Panc1 (cell line): ENCODE data around the gene DOK7.

Experiments
- CTCF ChIP-seq: fragments of 450-650 bp; IDR thresholded peaks from 2 replicates; pipeline ENCODE4 v1.5.1; 2017; ENCODE audit warnings: mild to moderate bottlenecking
- POLR2AphosphoS5 ChIP-seq: IDR thresholded peaks from 2 replicates; pipeline ENCODE4 v1.6.1; 2012; ENCODE audit warnings: mild to moderate bottlenecking, low read depth, low read length, moderate library complexity
- REST ChIP-seq, 2 experiments: IDR thresholded peaks; 2 replicates each; pipeline ENCODE4 v1.6.1; 2011 to 2012; ENCODE audit warnings: low read depth in 2 of 2, control low read depth in 1 of 2, low read length in 1 of 2, mild to moderate bottlenecking in 1 of 2, moderate library complexity in 1 of 2; ENCODE audit not compliant: insufficient read depth in 1 of 2
- SIN3A ChIP-seq: IDR thresholded peaks from 2 replicates; pipeline ENCODE4 v1.6.1; 2012; ENCODE audit warnings: low read depth, mild to moderate bottlenecking, low read length, moderate library complexity, borderline replicate concordance; ENCODE audit not compliant: insufficient read depth
- TCF7L2 ChIP-seq: IDR thresholded peaks from 2 replicates; pipeline ENCODE4 v1.6.1; 2011; ENCODE audit warnings: mild to moderate bottlenecking, low read depth, low read length, inconsistent platforms

GRCh38 chr4:3472411-3473141 is 9.5 kb downstream of the DOK7 start:
- TF ChIP-seq CTCF = no peak
- TF ChIP-seq POLR2AphosphoS5 = no peak
- no peak for TF ChIP-seq SIN3A
- no peak for TF ChIP-seq REST (IDR thresholded peaks at IDR 0.05; ENCODE audit: insufficient read depth in 1 of 2, low read depth in 2 of 2, low read length in 1 of 2)
- no peak for TF ChIP-seq TCF7L2
